GM21367 (cell line): Measurements from ENCODE around the gene ZCWPW1.

Experiments
- ATAC-seq: cut with Tn5 transposase; IDR thresholded peaks from one replicate; pipeline ENCODE4 v1.9.1; 2021; ENCODE audit not compliant: unreplicated experiment

Gene ZCWPW1, protein sequence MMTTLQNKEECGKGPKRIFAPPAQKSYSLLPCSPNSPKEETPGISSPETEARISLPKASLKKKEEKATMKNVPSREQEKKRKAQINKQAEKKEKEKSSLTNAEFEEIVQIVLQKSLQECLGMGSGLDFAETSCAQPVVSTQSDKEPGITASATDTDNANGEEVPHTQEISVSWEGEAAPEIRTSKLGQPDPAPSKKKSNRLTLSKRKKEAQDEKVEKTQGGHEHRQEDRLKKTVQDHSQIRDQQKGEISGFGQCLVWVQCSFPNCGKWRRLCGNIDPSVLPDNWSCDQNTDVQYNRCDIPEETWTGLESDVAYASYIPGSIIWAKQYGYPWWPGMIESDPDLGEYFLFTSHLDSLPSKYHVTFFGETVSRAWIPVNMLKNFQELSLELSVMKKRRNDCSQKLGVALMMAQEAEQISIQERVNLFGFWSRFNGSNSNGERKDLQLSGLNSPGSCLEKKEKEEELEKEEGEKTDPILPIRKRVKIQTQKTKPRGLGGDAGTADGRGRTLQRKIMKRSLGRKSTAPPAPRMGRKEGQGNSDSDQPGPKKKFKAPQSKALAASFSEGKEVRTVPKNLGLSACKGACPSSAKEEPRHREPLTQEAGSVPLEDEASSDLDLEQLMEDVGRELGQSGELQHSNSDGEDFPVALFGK

DNA sequence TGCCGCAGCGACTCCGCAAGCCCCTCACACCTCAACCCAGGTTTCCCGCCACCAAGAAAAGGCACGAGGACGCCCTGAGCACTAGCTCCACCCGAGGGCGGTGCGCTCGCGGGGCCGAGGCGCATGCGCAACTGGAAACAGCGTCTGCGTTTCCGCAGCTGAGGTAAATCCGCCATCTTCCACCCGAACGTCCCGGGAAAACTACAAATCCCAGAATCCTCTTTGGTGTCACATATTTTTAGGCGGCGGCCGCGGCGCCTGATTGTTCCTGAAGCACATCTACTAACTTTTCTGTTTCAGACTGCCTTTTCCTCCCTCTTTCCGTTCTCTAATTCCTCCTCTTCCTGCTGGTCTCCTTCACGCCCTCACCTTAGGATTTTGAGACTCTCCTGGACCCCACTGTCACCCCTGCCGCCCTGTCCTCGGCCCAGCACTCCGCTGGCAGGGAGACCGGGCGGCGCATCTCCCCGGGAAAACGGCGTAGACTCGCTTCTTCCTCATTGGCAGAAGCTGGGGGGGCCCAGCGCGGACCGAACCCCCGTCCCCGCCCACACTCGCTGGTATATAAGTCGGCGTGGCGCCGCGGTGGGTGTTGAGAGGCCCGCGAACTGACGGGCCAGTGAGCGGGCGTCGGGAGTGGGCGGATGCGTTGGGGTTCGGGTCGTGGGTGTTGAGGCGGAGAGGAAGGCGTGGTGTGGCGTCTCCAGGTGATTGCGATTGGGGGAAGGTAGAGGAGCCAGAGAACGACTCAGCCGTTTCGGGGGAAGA is at the start of gene ZCWPW1:
TSS of gene ZCWPW1 (minus strand) at position 505 of the 768 bp plus-strand sequence. CDS start 8,054 bp downstream, outside the sequence.
- peak; percentile 36 for ATAC-seq

DNA sequence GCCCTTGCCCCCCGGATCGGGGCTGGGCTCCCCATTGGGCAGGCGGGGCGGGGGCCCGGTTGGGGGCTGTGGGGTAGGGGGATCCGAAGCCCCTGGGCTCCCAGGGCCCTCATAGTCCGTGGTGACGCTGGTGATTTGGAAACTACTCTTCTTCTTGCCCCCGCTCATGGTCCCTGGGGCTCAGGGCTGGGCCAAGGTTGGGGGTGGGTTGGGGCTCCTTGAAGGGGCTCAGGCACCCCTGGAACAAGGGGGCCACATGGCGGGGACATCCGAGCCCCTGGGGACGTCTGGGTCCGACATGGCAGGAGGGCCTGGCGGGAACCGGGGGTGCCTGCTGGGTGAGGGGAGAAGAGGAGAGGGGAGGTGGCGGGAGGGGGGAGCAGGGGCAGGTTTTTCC is 49.4 kb upstream of the ZCWPW1 start:
- ATAC-seq: no peak

GRCh38 chr7:100476903-100477870 is 48.7 kb upstream of the ZCWPW1 start:
- no peak for ATAC-seq

- no peak for ATAC-seq
Observed at GRCh38 chr7:100476101-100476780, 47.7 kb upstream of the ZCWPW1 start.

DNA sequence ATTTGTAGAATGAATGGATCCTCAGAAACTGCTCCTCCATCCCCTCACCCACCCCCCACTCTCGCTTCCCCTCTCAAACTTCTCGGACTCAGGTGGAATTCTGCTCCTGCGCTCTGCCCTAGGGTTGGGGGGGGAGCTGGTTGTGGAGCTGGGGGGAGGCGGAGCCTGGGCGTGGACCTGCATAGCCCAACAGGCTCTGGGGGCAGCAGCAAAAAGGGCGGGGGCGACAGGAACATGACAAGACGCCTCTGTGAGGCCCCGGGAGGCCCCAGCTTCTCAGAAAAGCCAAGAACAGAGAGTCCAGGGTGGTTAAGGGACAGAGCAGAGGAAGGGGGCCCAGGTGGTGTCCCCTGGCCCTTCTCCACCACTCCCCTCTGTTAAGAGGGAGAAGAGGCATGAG is 47.0 kb upstream of the ZCWPW1 start:
- ATAC-seq: no peak

DNA sequence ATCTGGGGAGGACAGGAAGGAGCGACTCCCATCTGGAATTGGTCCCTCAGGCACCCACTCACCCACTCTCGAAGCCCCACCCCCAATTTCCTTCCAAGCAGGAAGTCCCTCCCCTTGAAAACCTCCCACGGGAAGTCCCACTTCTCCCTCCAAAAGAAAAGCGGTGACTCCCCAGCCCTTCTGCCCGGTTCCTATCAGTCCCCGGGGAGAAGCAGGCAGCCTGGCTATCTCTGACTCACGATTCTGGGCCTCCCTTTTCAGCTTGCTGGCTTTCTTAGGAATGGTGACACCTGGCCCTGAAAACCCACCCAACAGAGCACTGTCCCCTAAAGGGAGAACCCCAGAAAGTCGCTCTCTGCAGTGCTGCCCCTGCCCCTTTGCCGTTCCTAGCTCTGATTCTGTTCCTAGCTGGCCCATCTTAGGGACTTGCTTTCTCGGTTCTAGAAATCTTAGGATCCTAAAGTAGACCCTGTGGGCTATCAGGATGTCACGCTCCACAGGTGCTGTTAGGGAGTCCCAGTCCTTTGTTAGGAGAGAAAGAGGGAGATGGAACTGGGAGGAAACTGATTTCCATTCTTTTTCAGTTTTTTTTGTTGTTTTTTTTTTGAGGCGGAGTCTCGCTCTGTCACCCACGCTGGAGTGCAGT is 44.5 kb upstream of the ZCWPW1 start:
- ATAC-seq: no peak

- ATAC-seq: no peak
Observed at GRCh38 chr7:100472121-100472851, 43.8 kb upstream of the ZCWPW1 start.

DNA sequence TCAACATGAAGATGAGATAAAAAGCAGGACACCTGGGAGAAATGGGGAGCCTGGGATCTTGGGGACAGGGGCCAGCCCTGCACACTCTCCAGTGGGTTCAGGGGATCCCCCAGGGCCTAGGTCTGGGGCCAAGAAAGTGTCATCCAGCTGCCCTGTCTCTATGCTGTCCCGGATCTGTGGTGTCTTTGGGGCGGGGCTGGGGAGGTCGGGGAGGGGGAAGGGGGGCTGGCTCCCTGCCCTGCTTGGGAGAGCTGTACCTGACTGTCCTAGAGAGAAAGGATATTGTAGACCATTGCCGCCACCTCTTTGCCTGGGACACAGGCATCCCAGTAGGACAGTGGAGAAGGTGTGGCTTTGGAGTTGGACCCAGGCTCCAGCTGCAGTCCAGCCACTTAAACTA is 42.5 kb upstream of the ZCWPW1 start:
- no peak for ATAC-seq

GRCh38 chr7:100469227-100470044 is 40.9 kb upstream of the ZCWPW1 start:
- ATAC-seq: no peak

DNA sequence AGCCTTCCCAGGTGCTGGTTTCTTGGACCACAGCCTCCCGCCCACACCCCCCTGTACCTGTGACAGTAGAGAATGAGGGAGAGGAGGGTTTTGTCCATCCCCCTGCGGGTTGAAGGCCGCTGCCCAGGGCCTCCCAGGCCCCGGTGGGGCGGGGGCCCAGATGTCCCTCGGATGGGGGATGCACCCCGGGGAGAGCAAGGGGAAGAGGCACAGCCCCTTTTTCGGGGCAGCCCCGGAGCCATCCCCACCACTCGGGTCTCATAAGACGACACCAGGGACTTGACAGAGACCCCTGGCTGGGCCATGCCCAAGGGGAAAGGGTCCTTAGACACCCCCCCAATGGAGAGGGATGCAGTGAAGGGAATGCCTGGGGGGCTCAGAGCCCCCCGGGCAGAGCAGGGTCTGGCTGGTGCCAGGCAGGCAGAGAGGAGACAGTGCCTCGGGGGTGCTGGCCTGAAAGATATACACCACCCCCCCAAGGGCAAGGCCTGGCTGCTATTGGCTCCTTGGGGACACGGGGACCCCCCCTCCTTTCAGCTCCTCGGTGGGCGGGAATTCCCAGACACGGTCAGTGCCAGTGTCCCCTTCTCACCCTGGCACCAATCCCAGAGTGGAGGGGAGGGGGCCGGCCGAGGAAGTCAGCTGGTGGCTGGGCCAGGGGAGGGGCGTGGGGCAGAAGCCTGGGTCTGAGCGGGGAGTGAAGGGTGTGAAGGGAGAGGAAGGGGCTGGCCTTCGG is 39.3 kb upstream of the ZCWPW1 start:
- ATAC-seq: no peak

DNA sequence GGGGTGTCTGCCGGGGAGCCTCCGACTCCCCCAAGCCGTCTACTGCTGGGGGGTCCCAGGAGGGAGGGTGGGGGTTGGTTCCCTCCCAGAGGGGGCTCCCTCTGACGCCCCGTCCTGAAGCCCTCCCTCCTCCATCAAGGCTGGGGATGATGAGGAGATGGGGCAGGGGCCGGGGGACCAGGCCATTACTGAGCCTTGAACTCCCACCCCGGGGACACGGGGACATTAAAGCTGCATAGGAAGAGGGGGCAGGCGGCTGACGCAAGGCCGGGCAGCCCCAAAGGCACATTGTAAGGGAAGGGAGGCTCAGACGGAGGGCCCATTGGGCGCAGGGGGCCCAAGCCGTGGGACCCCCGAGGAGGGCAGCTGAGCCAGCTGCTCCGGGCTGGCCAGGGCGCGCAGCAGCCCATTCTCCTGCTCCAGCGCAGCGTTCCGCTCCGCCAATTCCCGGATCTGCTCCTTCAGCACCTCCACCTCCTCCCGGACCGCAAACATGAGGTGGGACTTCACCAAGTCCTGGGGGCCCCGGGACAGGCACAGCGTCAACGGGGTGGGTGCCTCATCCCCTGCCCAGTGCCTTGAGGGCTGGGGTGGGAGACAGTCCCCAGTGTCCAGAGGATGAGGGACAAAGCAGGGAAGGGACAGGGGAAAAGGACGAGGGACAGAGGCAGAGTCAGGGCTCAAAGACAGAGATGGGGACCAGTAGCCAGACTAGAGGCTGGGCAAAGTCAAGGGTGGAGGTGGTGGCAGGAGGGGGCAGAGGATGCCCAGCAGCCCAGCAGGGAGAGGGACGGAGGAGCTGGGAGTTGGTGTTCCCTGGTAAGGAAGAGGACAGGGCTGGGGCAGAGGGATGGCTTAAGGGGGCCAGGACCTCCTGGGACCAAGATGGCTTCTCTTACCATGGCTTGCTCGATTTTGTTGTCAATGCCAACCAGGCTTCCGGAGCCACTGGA is 38.4 kb upstream of the ZCWPW1 start:
- no peak for ATAC-seq

GRCh38 chr7:100465702-100466311 is 37.3 kb upstream of the ZCWPW1 start:
- no peak for ATAC-seq

GRCh38 chr7:100465299-100465698 is 36.8 kb upstream of the ZCWPW1 start:
- ATAC-seq: no peak

DNA sequence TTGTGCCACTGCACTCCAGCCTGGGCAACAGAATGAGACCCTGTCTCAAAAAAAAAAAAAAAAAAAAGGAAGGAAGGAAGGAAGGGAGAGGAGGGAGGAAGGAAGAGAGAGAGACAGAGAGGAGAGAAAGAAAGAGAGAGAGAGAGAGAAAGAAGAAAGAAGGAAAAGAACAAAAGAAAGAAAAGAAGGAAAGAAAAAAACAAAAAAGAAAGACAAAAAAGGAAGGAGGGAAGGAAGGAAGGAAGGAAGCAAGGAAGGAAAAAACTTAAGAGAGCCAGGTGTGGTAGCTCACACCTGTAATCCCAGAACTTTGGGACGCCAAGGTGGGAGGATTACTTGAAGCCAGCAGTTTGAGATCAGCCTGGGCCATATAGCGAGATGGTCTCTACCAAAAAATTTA is 36.3 kb upstream of the ZCWPW1 start:
- ATAC-seq: no peak

DNA sequence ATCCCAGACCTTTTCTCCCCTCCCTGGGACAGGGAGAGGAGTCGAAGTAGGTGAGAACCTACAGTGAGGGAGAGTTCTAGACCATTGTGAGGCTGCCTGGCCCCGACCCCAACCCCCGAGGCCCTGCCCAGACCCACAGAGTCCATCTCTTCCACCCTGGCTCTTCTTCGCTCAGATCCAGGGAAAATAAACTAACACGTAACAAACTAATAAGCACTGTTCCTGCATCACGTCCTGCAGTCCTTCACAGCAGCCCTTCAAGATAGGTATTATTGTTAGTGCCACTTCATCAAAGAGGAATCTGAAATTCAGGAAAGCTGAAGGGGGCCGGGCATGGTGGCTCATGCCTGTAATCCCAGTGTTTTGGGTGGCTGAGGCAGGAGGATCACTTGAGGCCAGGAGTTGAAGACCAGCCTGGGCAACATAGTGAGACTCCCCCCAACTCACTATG is 35.7 kb upstream of the ZCWPW1 start, which contains the start of gene SPACDR:
TSS of gene SPACDR (minus strand) at position 51 of the 451 bp plus-strand sequence. CDS start 235 bp downstream, outside the sequence.
- ATAC-seq: no peak

DNA sequence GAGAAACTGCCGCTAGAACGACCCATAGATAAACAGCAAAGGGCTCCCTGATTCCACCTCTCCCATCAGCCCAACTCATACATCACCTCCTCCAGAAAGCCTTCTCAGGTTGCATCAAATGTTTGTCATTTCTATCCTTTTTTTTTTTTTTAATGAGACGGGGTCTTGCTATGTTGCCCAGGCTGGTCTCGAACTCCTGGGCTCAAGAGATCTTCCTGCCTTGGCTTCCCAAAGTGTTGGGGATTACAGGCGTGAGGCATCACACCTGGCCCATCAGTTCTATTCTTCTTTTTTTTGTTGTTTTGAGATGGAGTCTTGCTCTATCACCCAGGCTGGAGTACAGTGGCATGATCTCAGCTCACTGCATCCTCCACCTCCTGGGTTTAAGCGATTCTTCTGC is 28.5 kb upstream of the ZCWPW1 start:
- ATAC-seq: no peak
